Measurements from ENCODE around the gene HOXB13.

DNA sequence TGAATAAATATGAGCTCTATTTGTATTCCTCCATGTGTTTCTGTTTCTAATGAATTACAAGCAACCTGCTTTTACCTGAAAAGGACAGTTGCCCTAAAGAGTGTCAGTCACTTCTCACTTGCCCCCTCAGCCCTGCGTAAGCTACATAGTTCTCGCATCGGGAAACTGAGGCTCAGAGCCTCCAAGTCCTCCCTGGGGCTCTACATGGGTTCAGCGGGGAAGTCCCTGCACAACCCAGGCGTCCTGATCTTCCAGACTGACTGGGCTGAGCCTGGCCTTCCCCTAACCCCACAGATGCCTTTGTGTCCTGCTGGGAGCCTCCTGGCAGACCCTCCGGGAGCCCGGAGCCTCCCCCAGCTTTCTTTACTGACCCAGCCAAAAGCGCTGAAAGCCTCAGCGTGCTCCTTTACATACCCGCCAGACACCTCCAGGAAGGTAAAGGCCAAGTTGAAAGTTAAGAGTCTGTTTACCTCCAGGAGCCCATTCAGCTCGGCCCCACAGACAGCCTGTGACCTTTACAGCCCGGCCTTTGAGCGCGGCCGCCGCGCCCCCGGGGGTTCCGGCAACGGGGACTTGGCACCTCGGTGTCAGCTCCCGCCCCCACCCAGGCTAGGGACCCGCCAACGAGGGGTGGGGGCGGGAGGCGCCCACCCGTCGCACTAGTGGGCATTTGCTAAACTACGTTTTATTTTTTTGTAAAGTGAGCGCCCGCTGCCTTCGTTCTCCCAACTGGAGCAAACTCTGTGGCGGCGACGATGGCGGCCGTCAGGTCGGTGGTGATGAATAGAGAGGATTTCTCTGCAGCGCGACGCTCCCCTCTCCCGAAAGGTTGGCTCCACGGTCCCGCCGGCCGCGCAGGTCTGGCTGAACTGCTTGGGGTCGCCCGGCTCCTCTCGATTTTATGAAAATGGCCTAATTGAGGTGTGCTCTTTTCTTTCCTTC is 4.4 kb upstream of the HOXB13 start:
- TF ChIP-seq, protein P1, sequence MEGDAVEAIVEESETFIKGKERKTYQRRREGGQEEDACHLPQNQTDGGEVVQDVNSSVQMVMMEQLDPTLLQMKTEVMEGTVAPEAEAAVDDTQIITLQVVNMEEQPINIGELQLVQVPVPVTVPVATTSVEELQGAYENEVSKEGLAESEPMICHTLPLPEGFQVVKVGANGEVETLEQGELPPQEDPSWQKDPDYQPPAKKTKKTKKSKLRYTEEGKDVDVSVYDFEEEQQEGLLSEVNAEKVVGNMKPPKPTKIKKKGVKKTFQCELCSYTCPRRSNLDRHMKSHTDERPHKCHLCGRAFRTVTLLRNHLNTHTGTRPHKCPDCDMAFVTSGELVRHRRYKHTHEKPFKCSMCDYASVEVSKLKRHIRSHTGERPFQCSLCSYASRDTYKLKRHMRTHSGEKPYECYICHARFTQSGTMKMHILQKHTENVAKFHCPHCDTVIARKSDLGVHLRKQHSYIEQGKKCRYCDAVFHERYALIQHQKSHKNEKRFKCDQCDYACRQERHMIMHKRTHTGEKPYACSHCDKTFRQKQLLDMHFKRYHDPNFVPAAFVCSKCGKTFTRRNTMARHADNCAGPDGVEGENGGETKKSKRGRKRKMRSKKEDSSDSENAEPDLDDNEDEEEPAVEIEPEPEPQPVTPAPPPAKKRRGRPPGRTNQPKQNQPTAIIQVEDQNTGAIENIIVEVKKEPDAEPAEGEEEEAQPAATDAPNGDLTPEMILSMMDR (conservative IDR thresholded peaks at IDR 0.05; ENCODE audit: low read length), result no peak
- TF ChIP-seq EZH2phosphoT487 (IDR thresholded peaks at IDR 0.05; ENCODE audit: borderline replicate concordance, low read depth, low read length), result no peak
